HG03095 (cell line): ENCODE measurements around the gene PEX14.

Experiments
- ATAC-seq: cut with Tn5 transposase; IDR thresholded peaks from one replicate; pipeline ENCODE4 v1.9.1; 2021; ENCODE audit warnings: moderate library complexity; ENCODE audit not compliant: unreplicated experiment

Gene PEX14

DNA sequence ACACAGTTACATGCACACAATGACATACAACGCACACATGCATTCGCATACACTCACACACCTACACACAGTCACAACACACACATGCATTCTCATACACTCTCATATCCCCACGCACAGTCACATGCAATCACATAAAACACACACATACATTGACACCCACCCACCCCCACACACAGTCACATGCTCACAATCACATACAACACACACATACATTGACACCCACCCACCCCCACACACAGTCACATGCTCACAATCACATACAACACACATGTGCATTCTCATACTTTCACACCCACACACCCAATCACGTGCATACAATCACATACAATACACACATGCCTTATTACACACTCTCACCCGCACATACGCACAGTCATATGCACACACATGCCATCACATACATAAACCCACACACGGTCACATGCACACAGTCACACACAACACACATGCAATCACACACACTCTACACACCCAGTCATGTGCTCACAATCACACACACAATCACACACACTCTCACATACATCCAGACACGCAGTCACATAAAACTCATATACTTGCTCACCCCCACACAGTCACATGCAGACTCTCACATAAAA, 187.4 kb downstream of the PEX14 start:
- no peak for ATAC-seq

- ATAC-seq = no peak
Observed at GRCh38 chr1:10662824-10663677, 188.3 kb downstream of the PEX14 start.

DNA sequence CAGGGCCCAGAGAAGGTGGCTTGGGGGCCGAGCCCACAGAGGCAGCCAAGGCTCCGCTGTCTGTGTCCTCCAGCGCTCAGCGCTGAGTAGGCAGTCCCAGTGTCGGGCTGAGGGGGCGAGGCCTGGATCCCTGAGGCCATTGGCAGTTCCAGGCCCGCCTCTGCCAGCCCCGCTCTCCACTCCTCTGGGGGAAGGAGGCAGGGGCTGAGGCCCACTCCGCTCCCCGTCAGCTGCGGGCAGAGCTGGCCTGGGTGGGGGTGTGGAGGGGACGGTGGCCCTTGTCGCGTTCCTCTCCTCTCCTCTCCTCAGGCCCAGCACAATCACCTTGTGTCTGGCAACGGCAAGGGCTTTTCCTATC, 188.9 kb downstream of the PEX14 start:
- no peak for ATAC-seq

DNA sequence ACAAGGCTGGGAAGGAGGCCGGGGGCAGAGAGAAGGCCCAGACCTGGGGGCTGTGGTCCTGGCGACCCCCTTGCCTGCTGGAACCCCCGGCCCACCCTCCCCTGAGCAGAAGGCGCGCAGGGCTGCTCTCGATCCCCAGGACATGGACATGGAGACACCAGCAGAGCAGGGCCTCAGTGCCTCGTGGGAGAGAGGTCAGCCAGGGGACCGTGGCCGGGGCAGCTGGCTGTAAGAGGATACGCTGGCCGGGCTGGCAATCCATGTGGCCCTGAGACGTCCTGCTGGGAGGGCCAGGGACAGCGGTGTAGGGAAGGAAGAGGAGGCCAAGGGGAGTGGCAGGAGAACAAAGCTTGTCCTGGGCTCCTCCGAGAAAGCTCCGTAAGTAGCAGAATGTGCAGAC, 189.5 kb downstream of the PEX14 start:
- ATAC-seq = no peak

DNA sequence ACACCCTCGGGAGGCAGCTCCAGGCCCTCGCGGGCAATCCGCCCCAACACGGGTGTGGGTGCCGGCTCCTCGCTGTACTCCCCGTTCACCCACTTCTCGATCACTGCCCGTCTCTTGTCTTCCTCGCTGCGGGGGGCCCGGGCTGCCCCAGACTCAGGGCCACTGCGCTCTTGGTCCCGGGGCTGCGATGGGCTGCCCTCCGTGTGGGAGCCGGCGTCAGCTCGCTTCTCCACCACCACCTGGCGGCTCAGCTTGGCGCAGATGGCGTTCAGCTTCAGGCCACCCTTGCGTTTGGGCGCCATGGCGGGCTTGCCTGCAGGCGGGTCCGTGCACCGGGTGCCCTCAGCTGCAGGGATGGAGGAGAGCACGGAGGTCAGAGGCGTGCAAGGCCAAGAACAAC, 190.5 kb downstream of the PEX14 start:
- ATAC-seq = no peak

DNA sequence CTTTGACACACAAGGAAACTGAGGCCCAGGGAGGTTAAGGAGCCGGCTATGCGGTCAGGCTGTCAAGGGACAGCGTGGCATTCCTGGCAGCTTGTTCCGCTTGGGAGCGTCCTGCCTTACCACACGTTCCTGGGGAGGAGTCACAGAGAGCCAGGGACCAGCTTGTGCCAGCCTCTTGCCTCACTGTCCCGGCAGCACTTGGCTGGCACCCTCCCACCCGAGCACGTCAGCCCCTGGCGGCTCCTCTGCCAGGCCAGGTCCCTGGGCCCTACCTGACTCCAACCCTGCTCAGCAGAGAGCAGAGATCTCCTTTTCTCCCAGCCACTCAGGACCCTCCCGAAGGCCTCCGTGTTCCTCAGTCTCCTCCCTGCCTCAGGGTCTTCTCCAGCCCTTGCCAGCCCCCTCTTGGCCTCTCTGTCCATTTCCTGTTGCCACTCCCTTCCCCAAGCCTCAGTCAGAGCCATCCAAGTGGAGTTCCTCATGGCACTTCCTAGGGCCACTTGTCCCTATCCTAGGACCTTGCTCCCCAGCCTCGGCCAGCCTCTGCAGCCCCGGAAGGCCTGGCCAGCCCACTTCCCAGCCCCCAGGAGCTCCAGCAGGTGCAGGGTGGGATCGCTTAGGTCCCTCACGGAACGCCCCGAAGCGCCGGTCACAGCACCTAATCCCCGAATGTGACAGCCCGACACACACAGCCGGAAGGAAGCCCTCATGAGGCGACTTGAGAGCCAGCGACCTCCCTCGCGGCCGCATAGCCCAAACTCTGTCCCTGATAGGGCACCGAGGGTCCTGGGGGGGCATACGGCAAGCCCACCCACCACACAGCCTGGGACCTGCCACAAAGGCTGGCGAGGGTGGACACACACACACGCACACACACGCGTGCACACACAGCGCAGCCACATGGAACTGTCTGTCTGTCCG, 191.4 kb downstream of the PEX14 start:
- ATAC-seq = no peak

- no peak for ATAC-seq
Observed at GRCh38 chr1:10667861-10668761, 193.4 kb downstream of the PEX14 start.

GRCh38 chr1:10669570-10669969, 194.8 kb downstream of the PEX14 start:
- ATAC-seq = no peak

- no peak for ATAC-seq
Observed at GRCh38 chr1:10670190-10670589, 195.4 kb downstream of the PEX14 start.

DNA sequence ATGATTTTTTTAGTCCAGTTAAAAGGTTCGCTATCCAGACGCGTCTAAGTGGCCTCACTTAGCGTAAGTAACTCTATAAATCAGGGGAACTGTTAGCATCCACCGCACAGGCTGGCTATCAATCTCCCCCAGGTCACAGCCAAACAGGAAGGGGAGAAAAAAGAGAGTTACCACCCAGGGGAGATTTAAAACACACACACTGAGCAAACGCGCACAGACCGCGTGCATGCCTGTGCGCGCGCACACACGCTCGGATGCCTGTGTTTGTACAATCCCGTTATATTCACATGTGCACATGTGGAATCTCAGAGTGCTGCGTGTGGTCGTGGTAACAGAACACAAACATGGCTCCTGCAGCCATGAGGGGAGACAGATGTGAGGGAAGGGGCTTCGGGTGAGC, 196.3 kb downstream of the PEX14 start:
- ATAC-seq = no peak

- no peak for ATAC-seq
Observed at GRCh38 chr1:10671622-10672342, 197.0 kb downstream of the PEX14 start.

- ATAC-seq = no peak
Observed at GRCh38 chr1:10672343-10673050, 197.7 kb downstream of the PEX14 start.

DNA sequence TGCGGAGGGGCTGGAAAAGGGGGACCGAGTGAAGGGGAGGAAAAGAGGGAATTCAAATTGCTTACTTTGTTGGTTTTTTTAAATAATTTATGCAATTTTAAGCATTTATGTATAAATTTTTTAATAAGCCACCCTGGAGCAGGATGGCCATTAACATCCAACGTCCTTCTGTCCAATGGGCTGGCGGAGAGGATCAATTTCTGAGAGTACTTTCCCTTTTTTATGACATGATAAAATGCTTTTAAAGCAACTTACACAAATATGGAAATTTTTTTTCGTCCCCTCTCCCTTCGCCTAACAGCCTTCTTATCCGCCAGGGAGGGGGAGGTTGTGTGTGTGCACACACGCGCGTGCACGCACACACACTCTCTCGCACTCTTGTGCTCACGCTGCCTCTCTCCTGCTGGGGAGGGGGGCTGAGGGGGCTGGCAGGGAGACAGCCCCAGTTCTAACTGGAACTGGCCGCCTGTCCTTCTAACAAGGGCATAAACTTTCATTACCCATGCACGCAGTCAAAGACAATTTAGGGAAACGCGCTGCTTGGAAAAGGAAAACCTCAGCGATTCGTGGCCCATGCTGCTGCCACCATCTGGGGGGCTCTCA, 198.5 kb downstream of the PEX14 start:
- no peak for ATAC-seq

- ATAC-seq = no peak
Observed at GRCh38 chr1:10674222-10674621, 199.5 kb downstream of the PEX14 start.

DNA sequence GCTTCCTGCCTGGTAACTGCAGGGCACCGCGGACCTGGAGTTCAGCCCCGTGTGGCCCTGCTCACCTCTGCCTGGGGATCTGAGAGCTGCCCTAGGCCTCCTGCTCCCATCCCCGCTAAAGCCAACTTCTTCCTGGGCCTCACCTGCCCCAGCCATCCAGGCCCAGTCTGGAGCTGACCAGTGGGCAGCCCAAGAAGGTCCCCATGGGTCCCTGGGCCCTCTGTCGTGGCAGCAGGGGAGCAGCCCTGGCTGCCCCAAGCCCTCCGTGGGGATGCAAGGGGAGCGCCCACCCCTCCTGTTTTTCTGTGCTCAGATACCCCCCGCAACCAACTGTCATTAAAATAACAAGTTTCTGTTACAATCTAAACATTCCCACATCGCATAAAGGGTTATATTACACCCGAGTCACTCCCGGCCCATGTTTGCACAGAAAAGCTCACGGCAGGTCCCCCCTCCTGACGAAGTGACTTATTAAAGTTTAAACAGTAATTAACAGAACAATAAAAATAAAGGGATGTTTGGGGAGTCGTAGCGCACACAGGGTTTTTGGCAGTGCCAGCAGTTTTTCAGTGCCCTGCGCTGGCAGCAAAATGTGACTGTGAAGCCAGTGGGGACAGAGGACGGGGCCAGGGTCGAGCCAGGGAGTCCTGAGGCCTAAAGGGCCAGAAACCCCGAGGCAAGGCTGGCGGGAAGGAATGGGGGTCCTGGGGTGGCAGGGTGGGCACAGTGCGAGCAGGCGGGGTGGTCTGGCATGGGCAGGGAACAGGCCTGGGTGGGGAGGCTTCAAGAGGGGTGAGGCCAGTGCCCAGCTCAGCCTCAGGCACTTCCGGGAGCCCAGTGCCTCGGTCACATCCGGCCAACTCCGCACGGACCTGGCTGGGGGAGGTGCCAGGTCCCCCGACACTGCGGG, 200.2 kb downstream of the PEX14 start:
- ATAC-seq = no peak

- no peak for ATAC-seq
Observed at GRCh38 chr1:10675813-10676212, 201.1 kb downstream of the PEX14 start.

GRCh38 chr1:10676963-10677362, 202.2 kb downstream of the PEX14 start:
- no peak for ATAC-seq
